ENCODE data around the gene FASTKD2. TPM values are rescaled to one million over a fixed set of nuclear protein-coding genes. Genes with fewer than 3 reads are reported as not detected.

The FASTKD2 gene
- total and polyA plus RNA-seq, 2 of the 4 experiments (the other 2 are of a cell fraction): 17.6 to 50.4 TPM

DNA sequence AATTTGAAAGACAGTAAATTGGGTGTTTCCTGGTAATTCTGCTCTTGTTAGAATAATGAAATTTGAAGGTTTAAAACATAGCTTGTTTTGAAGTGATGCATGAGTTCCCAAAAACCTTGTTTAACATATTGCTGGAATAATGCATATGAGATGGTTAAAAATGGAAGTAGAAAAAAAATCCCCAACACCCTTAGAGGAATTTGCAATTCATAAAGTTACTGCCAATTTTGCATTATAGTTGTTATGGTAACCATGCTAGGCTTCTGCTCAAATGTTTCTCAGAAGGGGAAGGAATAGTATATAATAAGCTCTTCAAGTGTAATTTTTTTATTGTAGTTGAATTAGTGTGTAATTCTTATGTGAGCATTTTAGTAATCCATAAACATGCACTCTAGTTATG is 49.1 kb downstream of the FASTKD2 start:
- H3K79me1 ChIP-seq (ENCODE audit: low read depth in 1 of 2, low read length in 2 of 2): no peaks in the 10 kb centered on the region
- H4K8ac ChIP-seq (ENCODE audit: low read depth in 2 of 2, low read length in 2 of 2): no peak overlapping the region
- H3K9me3 ChIP-seq (ENCODE audit: control insufficient read depth, insufficient read depth, low read length): peaks cover 2% of the 10 kb centered on the region; the same call in 1 of the 2 replicates
- H3K14ac ChIP-seq (replicated peaks; ENCODE audit: low read depth, low read length): no peak overlapping the region
- TF ChIP-seq RFX5 (IDR thresholded peaks at IDR 0.05; ENCODE audit: low read depth, low read length) (no peak), USF2 (IDR thresholded peaks at IDR 0.05; ENCODE audit: low read depth, low read length) (no peak), RCOR1 (IDR thresholded peaks at IDR 0.05; ENCODE audit: insufficient replicate concordance, low read length) (no peak), MXI1 (IDR thresholded peaks at IDR 0.05; ENCODE audit: borderline replicate concordance, low read depth, low read length) (no peak), MAZ (IDR thresholded peaks at IDR 0.05; ENCODE audit: borderline replicate concordance, low read depth, low read length) (no peak)
- no peak overlapping the region for H2AK9ac ChIP-seq (replicated peaks; ENCODE audit: low read depth, low read length, poor library complexity)
- no peak overlapping the region for H2BK5ac ChIP-seq (ENCODE audit: low read depth, low read length, poor library complexity, severe bottlenecking)
- H3K9me1 ChIP-seq (ENCODE audit: insufficient read depth, low read length): no peaks in the 10 kb centered on the region
- no peak overlapping the region for H4K5ac ChIP-seq (ENCODE audit: low read depth, low read length)
- H3K4me2 ChIP-seq (ENCODE audit: low read depth, low read length): no peak overlapping the region
- no peak overlapping the region for H3K4me3 ChIP-seq (ENCODE audit: insufficient read depth, low read depth, low read length)
- H2BK20ac ChIP-seq (ENCODE audit: low read depth, low read length): no peak overlapping the region
- no peak for ATAC-seq (ENCODE audit: low read depth)
- H3K23ac ChIP-seq (ENCODE audit: low read depth, low read length): no peak overlapping the region
- ChIA-PET POLR2A (ENCODE audit: unreplicated experiment) (no interaction called here), CTCF (no interaction called here)
- in situ Hi-C loops (cut with MboI; ENCODE audit: low sequenced_read_pairs): no loop called here
- no peak overlapping the region for H3K27ac ChIP-seq (ENCODE audit: insufficient read depth, low read length)
- dilution Hi-C loops (cut with HindIII; ENCODE audit: low sequenced_read_pairs, unreplicated experiment): no loop called here
- DNase-seq: no peak
- no peak overlapping the region for H2BK15ac ChIP-seq (ENCODE audit: low read depth, low read length)
- no peaks in the 10 kb centered on the region for H3K27me3 ChIP-seq (ENCODE audit: control insufficient read depth, insufficient read depth, low read length)
- no peaks in the 10 kb centered on the region for H4K20me1 ChIP-seq (ENCODE audit: insufficient read depth, low read length)
- no peak overlapping the region for H2AK5ac ChIP-seq (ENCODE audit: low read depth, low read length)
- H4K91ac ChIP-seq (ENCODE audit: insufficient read depth, low read depth, low read length): no peak overlapping the region
- H3K4me1 ChIP-seq (ENCODE audit: control insufficient read depth, insufficient read depth, low read length): no peaks in the 10 kb centered on the region
- no TSS peak for BruUV-seq (replicated peaks)
- H2BK120ac ChIP-seq (ENCODE audit: low read depth, low read length): no peak overlapping the region
- H3K9ac ChIP-seq (ENCODE audit: low read depth, low read length): no peak overlapping the region
- no peak overlapping the region for H3K4ac ChIP-seq (ENCODE audit: low read depth, low read length)
- H3K56ac ChIP-seq (ENCODE audit: extremely low read depth, insufficient read depth, low read length): no peak overlapping the region
- no peak overlapping the region for H2AFZ ChIP-seq (replicated peaks; ENCODE audit: low read length, poor library complexity)
- intact Hi-C loops (cut with micrococcal nuclease): no loop called here
- no peaks in the 10 kb centered on the region for H3K36me3 ChIP-seq (ENCODE audit: control insufficient read depth, insufficient read depth, low read length)
- H3K18ac ChIP-seq (ENCODE audit: low read depth, low read length): no peak overlapping the region
